Measurements from ENCODE around the gene UGT1A8. TPM values are rescaled to one million over a fixed set of nuclear protein-coding genes. Genes with fewer than 3 reads are reported as not detected.

Gene UGT1A8
- total RNA-seq, 1 donor from 2014 or later: not detected

DNA sequence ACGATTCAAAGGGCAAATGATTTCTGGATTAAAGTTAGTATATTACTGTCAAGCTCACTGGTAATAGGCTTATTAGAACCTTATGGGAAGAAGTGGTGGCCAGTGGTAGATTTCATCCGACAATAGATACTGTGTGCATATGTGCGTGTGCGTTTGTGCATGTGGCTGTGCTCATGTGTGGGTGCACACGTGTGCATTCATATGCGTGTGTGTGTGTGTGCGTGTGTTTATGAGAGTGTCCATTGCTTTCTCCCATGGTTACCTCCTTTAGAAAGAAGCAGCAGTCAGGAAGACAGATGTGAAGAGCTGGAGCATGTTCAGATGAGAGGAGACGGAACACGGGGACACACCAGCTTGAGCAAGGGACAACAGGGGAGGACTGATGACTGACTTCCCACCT, 151.8 kb downstream of the UGT1A8 start:
- Mint-ChIP-seq H3K27me3 (peaks cover 21% of the 10 kb centered on the region), H3K4me3 (no peak overlapping the region), H3K27ac (no peak overlapping the region), H3K36me3 (ENCODE audit: low read depth) (no peaks in the 10 kb centered on the region), H3K9me3 (no peaks in the 10 kb centered on the region), H3K4me1 (no peaks in the 10 kb centered on the region)
- ChIA-PET POLR2A (no interaction called here), CTCF (no interaction called here)
- intact Hi-C loops (cut with micrococcal nuclease): no loop called here
- TF ChIP-seq, protein P1, sequence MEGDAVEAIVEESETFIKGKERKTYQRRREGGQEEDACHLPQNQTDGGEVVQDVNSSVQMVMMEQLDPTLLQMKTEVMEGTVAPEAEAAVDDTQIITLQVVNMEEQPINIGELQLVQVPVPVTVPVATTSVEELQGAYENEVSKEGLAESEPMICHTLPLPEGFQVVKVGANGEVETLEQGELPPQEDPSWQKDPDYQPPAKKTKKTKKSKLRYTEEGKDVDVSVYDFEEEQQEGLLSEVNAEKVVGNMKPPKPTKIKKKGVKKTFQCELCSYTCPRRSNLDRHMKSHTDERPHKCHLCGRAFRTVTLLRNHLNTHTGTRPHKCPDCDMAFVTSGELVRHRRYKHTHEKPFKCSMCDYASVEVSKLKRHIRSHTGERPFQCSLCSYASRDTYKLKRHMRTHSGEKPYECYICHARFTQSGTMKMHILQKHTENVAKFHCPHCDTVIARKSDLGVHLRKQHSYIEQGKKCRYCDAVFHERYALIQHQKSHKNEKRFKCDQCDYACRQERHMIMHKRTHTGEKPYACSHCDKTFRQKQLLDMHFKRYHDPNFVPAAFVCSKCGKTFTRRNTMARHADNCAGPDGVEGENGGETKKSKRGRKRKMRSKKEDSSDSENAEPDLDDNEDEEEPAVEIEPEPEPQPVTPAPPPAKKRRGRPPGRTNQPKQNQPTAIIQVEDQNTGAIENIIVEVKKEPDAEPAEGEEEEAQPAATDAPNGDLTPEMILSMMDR (IDR thresholded peaks at IDR 0.05): no peak
- ATAC-seq (ENCODE audit: low read depth) (no peak), DNase-seq (no peak)

DNA sequence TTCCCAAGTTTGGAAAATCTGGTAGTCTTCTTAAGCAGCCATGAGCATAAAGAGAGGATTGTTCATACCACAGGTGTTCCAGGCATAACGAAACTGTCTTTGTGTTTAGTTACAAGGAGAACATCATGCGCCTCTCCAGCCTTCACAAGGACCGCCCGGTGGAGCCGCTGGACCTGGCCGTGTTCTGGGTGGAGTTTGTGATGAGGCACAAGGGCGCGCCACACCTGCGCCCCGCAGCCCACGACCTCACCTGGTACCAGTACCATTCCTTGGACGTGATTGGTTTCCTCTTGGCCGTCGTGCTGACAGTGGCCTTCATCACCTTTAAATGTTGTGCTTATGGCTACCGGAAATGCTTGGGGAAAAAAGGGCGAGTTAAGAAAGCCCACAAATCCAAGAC, 154.7 kb downstream of the UGT1A8 start:
- DNase-seq (no peak), ATAC-seq (ENCODE audit: low read depth) (no peak)
- no peak overlapping the region for H3K4me3 Mint-ChIP-seq
- H3K27me3 Mint-ChIP-seq: peaks cover 22% of the 10 kb centered on the region
- CTCF ChIA-PET: no interaction called here
- POLR2A ChIA-PET: no interaction called here
- peaks cover 10% of the 10 kb centered on the region for H3K9me3 Mint-ChIP-seq
- intact Hi-C loops (cut with micrococcal nuclease): no loop called here
- TF ChIP-seq, protein P1 (IDR thresholded peaks at IDR 0.05): no peak
- no peaks in the 10 kb centered on the region for H3K36me3 Mint-ChIP-seq (ENCODE audit: low read depth)
- no peaks in the 10 kb centered on the region for H3K4me1 Mint-ChIP-seq
- H3K27ac Mint-ChIP-seq: no peak overlapping the region

DNA sequence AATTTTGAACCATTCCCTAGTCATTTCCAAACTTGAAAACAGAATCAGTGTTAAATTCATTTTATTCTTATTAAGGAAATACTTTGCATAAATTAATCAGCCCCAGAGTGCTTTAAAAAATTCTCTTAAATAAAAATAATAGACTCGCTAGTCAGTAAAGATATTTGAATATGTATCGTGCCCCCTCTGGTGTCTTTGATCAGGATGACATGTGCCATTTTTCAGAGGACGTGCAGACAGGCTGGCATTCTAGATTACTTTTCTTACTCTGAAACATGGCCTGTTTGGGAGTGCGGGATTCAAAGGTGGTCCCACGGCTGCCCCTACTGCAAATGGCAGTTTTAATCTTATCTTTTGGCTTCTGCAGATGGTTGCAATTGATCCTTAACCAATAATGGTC, 155.2 kb downstream of the UGT1A8 start:
- ATAC-seq (ENCODE audit: low read depth): no peak
- CTCF ChIA-PET: no interaction called here
- Mint-ChIP-seq H3K27ac (no peak overlapping the region), H3K9me3 (peaks cover 12% of the 10 kb centered on the region), H3K36me3 (ENCODE audit: low read depth) (no peaks in the 10 kb centered on the region), H3K27me3 (peaks cover 22% of the 10 kb centered on the region), H3K4me1 (no peaks in the 10 kb centered on the region), H3K4me3 (no peak overlapping the region)
- intact Hi-C loops (cut with micrococcal nuclease): no loop called here
- TF ChIP-seq, protein P1 (IDR thresholded peaks at IDR 0.05): no peak
- no peak for DNase-seq
- POLR2A ChIA-PET: no interaction called here

DNA sequence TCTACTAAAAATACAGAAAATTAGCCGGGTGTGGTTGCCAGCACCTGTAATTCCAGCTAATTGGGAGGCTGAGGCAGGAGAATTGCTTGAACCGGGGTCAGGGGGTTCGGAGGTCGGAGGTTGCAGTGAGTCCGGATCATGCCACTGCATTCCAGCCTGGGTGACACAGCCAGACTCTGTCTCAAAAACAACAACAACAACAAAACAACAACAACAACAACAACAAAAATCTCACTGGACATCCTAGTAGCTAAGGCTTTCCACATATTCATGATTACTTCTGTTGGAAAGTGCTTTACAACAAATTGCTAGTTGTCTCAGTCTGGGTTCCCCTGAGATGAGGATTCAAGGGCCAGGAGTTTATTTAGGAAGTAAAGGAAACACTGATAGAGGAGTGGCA, 156.4 kb downstream of the UGT1A8 start:
- Mint-ChIP-seq H3K27me3 (peaks cover 23% of the 10 kb centered on the region), H3K4me3 (no peak overlapping the region), H3K4me1 (no peaks in the 10 kb centered on the region), H3K36me3 (ENCODE audit: low read depth) (no peaks in the 10 kb centered on the region), H3K9me3 (peaks cover 12% of the 10 kb centered on the region), H3K27ac (no peak overlapping the region)
- DNase-seq (no peak), ATAC-seq (ENCODE audit: low read depth) (no peak)
- CTCF ChIA-PET: no interaction called here
- intact Hi-C loops (cut with micrococcal nuclease): no loop called here
- TF ChIP-seq, protein P1 (IDR thresholded peaks at IDR 0.05): no peak
- POLR2A ChIA-PET: no interaction called here

DNA sequence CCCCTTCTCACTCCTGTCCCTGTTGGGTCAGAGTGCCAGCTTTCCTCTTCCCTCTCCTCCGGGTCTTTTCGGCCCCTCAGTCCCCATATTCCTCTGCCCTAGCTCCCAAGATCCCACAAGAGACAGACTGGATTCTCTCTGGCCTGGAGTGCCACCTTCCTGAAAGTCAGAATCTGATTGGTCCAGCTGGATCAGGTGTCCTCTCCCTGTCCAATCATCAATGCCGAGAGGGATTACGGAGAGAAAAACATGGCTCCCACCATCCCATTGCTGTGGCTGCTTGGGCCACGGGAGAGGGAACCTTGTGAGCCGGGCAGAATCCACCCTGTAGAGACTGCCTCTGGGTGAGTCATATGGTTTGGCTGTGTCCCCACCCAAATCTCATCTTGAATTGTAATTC, 158.0 kb downstream of the UGT1A8 start:
- ATAC-seq (ENCODE audit: low read depth): no peak
- no peak for DNase-seq
- Mint-ChIP-seq H3K4me3 (no peak overlapping the region), H3K27ac (no peak overlapping the region), H3K36me3 (ENCODE audit: low read depth) (no peaks in the 10 kb centered on the region), H3K9me3 (peaks cover 12% of the 10 kb centered on the region), H3K27me3 (peaks cover 25% of the 10 kb centered on the region), H3K4me1 (no peaks in the 10 kb centered on the region)
- POLR2A ChIA-PET: no interaction called here
- TF ChIP-seq, protein P1 (IDR thresholded peaks at IDR 0.05): no peak
- CTCF ChIA-PET: no interaction called here
- intact Hi-C loops (cut with micrococcal nuclease): no loop called here

All from activated B cell treated with CpG ODN at 0.5 μM for 24 hours (primary cell).